ENCODE results near the gene NKIRAS1. TPM values are rescaled to one million over a fixed set of nuclear protein-coding genes. Genes with fewer than 3 reads are reported as not detected.
"Not testable (repeated sequence)": the region's sequence is repeated elsewhere in the genome, so short reads cannot be mapped to it uniquely, and the experiment has no call there.

NKIRAS1 gene
- total RNA-seq, 1 experiment from 2014 or later = 15.1 TPM

- no peak for DNase-seq (ENCODE audit: low read depth, low spot score)
- in situ Hi-C loops (cut with HindIII; ENCODE audit: low pct_unique_long_range_greater_than_20kb, low sequenced_read_pairs) = no loop called here
These were observed 34.3 kb downstream of the NKIRAS1 start for GRCh38 chr3:23882487-23882918.

DNA sequence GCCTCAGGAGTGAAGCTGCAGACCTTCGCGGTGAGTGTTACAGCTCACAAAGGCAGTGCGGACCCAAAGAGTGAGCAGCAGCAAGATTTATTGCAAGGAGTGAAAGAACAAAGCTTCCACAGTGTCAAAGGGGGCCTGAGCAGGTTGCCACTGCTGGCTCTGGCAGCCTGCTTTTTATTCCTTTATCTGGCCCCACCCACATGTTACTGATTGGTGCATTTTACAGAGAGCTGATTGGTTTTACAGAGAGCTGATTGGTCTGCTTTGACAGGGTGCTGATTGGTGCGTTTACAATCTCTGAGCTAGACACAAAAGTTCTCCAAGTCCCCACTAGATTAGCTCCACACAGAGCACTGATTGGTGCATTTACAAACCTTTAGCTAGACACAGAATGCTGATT, 34.8 kb downstream of the NKIRAS1 start:
- DNase-seq (ENCODE audit: low read depth, low spot score); in situ Hi-C loops (cut with HindIII; ENCODE audit: low pct_unique_long_range_greater_than_20kb, low sequenced_read_pairs): not testable (repeated sequence)

- in situ Hi-C loops (cut with HindIII; ENCODE audit: low pct_unique_long_range_greater_than_20kb, low sequenced_read_pairs) = no loop called here
- DNase-seq (ENCODE audit: low read depth, low spot score) = no peak
These were observed 36.0 kb downstream of the NKIRAS1 start for GRCh38 chr3:23880703-23881339.

DNA sequence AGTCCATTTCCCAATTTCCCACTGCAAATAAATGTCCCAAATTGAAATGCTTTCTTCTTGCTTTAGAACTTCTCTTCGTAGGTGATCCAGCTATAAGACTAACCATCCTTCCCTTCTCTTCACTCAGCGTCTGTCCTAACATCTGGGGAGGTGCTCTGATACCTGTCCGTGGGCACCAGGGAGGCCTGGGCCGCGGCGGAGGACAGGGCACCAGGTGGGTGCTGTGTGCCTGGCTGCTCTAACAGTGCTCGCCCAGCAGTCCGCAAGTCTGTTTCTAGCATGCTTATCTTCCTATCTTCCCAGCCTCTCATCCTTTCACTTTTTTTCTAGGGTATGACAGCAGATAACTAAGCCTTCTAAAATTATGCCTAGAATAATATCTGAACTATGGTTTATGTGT, 37.3 kb downstream of the NKIRAS1 start:
- in situ Hi-C loops (cut with HindIII; ENCODE audit: low pct_unique_long_range_greater_than_20kb, low sequenced_read_pairs) = no loop called here
- DNase-seq (ENCODE audit: low read depth, low spot score) = no peak

DNA sequence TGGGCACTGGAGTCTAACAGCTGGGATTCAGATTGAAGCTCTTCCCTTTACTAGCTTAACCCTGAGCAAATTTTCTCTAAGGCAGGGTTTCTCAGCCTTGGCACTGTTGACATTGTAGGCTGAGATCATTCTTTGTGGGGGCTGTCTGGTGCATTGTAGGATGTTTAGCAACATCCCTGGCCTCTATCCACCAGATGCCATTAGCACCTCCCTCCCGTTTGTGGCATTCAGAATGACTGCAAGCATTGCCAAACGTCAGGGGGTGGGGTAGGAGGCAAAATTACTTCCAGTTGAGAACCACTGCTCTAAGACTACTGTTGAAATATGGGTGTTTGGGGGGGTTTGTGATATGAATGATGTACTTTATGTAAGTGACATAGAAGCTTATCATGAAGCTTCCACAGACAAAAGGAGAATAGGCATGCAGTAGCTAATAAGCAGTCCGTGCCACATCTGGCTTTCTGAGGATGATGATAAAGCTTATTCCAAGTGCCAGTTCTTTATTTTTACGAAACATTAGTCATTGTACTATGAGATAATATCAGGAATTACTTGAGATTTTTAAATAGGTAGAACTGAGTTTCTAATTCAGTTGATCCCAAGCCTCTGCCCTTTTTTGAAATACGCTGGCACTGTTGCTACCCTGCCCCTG, 39.3 kb downstream of the NKIRAS1 start:
- in situ Hi-C loops (cut with HindIII; ENCODE audit: low pct_unique_long_range_greater_than_20kb, low sequenced_read_pairs) = no loop called here
- DNase-seq (ENCODE audit: low read depth, low spot score) = no peak

- in situ Hi-C loops (cut with HindIII; ENCODE audit: low pct_unique_long_range_greater_than_20kb, low sequenced_read_pairs) = no loop called here
These were observed 39.9 kb downstream of the NKIRAS1 start for GRCh38 chr3:23876923-23877322.

DNA sequence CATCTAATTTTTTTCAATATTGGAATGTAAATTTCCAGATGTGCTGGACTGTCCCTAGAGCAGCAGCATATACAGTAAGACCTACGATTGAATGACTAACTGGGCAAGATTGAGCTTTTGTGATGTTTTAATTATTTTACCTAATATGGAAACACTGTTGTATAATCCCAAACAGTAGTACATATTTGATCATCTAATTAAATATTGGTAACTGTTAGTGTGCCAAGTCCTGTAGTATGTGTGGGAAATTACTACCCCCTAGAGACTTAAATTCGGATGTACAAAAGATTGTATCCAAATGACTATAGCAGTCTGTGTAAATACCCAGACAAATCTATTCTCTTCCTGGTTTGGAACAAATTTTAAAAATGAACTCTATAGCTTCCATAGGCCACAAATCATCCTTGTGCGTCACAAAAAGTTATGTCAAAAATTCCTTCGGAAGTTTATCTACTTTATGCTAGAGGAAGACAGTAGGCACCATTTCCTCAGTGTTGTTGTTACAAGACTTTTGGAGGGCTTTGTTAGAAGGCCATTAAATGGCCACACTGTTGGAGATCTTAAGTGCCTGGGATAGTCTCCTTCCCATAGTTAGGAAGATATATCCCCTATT, 41.6 kb downstream of the NKIRAS1 start:
- in situ Hi-C loops (cut with HindIII; ENCODE audit: low pct_unique_long_range_greater_than_20kb, low sequenced_read_pairs) = no loop called here

More at GRCh38 chr3:23876923-23877322, 39.9 kb downstream of the NKIRAS1 start:
- no peak for DNase-seq (ENCODE audit: low read depth, low spot score)

GRCh38 chr3:23874359-23875112, 42.3 kb downstream of the NKIRAS1 start:
- no peak for DNase-seq (ENCODE audit: low read depth, low spot score)
- in situ Hi-C loops (cut with HindIII; ENCODE audit: low pct_unique_long_range_greater_than_20kb, low sequenced_read_pairs) = no loop called here

More for the DNA sequence above, 41.6 kb downstream of the NKIRAS1 start:
- no peak for DNase-seq (ENCODE audit: low read depth, low spot score)

DNA sequence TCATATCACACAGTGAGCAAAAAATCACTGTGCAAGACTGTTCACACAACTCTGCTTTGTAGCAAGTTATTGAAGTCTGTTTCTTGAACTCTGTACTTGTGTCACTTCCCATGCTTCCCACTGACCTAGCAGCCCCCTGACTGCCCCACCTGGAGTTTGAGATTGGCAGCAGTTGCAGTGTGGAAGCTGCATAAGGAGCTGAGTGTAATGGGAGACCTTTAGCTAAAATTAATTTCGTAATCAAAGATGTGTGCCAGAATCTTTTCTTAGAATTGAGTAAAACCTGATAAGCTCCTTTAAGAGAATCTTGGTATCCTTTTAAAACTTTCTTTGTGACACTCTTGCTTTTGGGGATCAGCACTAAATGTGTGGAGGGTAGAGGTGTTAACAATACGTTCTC, 42.8 kb downstream of the NKIRAS1 start:
- DNase-seq (ENCODE audit: low read depth, low spot score) = no peak
- in situ Hi-C loops (cut with HindIII; ENCODE audit: low pct_unique_long_range_greater_than_20kb, low sequenced_read_pairs) = no loop called here

DNA sequence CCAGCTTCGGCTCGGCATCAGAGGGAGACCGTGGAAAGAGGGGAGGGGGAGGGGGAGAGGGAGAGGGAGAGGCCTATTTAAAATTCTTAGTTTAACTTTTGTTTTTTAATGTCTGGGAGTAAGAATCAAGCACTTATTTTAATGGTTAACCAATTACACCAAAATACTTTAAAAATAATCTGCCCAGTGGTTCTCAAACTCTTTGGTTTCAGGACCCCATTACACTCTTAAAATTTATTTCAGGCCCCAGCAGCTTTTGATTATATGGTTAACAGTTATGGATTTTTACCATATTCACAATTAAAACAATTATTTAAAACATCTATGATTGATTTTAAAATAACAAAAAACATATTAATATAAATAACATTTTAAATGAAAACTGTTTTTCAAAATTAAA, 44.5 kb downstream of the NKIRAS1 start:
- in situ Hi-C loops (cut with HindIII; ENCODE audit: low pct_unique_long_range_greater_than_20kb, low sequenced_read_pairs) = no loop called here
- no peak for DNase-seq (ENCODE audit: low read depth, low spot score)

- in situ Hi-C loops (cut with HindIII; ENCODE audit: low pct_unique_long_range_greater_than_20kb, low sequenced_read_pairs); DNase-seq (ENCODE audit: low read depth, low spot score): not testable (repeated sequence)
These were observed 45.4 kb downstream of the NKIRAS1 start for GRCh38 chr3:23871361-23871760.

DNA sequence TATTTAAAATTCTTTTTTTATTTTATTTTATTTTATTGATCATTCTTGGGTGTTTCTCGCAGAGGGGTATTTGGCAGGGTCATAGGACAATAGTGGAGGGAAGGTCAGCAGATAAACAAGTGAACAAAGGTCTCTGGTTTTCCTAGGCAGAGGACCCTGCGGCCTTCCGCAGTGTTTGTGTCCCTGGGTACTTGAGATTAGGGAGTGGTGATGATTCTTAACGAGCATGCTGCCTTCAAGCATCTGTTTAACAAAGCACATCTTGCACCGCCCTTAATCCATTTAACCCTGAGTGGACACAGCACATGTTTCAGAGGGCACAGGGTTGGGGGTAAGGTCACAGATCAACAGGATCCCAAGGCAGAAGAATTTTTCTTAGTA, 46.1 kb downstream of the NKIRAS1 start:
- DNase-seq (ENCODE audit: low read depth, low spot score) = not testable (repeated sequence)

GRCh38 chr3:23869977-23870662, 46.7 kb downstream of the NKIRAS1 start:
- in situ Hi-C loops (cut with HindIII; ENCODE audit: low pct_unique_long_range_greater_than_20kb, low sequenced_read_pairs) = no loop called here
- DNase-seq (ENCODE audit: low read depth, low spot score) = no peak

More for the DNA sequence above, 46.1 kb downstream of the NKIRAS1 start:
- in situ Hi-C loops (cut with HindIII; ENCODE audit: low pct_unique_long_range_greater_than_20kb, low sequenced_read_pairs) = not testable (repeated sequence)

- no peak for DNase-seq (ENCODE audit: low read depth, low spot score)
- in situ Hi-C loops (cut with HindIII; ENCODE audit: low pct_unique_long_range_greater_than_20kb, low sequenced_read_pairs) = no loop called here
These were observed 49.0 kb downstream of the NKIRAS1 start for GRCh38 chr3:23867838-23868237.

DNA sequence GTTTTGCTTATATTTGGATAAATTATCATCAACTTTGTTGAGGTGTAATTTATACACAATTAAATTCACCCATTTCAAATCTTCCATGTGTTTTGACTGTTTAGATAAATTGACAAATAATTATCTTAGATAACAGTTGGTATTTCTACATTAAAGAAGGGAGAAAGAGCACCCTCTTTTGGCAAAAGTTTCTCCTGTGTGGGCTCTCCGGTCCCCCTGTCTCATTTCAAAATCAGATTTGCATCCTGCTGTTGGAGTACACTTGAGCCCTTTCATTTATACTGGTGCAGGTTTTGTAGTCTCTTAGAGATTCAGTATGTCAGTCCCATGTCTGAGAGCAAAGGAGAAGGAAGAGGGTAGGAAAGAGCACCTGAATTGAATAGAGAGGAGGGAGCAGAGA, 49.4 kb downstream of the NKIRAS1 start:
- peak; percentile 32 for DNase-seq (ENCODE audit: low read depth, low spot score)
- in situ Hi-C loops (cut with HindIII; ENCODE audit: low pct_unique_long_range_greater_than_20kb, low sequenced_read_pairs) = no loop called here

DNA sequence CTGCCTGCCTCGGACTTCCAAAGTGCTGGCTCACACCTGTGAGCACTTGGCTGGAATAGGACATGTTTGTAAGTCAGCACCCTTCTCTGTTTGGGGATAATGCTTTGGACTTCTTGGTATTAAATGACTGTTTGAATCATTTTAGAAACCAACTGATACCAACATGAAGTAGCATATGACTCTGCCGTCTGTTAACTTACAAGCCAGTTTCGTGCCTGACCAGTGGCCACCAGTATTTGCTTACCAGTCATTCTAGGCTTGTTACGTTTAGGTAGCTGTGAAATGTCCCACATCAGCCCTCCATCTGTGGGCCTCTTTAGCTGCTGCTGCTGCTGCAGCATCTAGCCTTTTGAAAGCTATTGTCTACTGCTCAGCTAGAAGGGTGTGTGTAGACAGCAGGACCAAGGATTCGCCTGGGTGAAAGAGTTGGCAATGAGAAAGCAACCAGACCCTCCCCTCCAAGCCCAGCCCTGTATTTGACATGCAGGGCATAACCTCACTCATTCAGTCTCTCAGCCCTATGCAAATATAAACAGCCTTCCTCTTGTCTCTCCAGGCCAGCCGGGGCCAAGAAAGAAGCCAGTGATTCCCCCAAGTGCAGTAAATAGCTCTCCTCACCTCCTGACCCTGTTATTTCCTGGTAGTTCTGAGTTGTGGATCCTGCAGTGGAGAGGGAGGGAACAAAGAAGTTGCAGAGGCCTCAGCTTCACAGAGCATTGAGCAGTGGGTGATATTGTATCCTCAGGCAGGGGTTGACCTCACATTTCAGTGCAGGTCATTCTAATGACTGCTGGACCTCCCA, 51.0 kb downstream of the NKIRAS1 start:
- DNase-seq (ENCODE audit: low read depth, low spot score) = peak; percentile 98
- in situ Hi-C loops (cut with HindIII; ENCODE audit: low pct_unique_long_range_greater_than_20kb, low sequenced_read_pairs) = no loop called here

DNA sequence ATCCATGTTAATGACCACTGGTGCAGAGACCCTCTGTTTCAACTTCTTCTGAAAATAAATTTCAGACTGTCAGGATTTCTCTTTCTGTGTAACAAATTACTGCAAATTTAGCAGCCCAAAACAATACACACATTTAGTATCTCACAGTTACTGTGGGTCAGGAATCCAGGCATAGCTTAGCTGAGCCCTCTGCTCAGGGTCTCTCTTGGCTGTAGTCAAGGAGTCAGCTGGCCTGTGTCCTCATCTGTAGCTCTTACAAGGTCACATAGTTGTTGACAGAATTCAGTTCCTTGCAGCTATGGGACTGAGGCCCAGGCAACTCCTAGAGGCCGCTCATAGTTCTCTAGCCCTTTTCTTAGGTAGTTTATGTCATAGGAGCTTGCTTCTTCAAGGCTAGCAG, 51.9 kb downstream of the NKIRAS1 start:
- in situ Hi-C loops (cut with HindIII; ENCODE audit: low pct_unique_long_range_greater_than_20kb, low sequenced_read_pairs) = no loop called here
- DNase-seq (ENCODE audit: low read depth, low spot score) = no peak
